Gastrocnemius medialis (tissue), 4 donors: ENCODE results near the gene STH.

ENCODE experiments used
- CTCF ChIP-seq, 5 experiments: fragments of 450-650 bp in 3 of 5; fragments of 200-600 bp in 2 of 5; sonication (generic) in 2 of 5; IDR thresholded peaks in 4 of 5; conservative IDR thresholded peaks in 1 of 5; 1 replicate in 4 of 5; 2 replicates in 1 of 5; pipeline ENCODE4 v1.5.1; 2016 to 2019; ENCODE audit warnings: antibody characterized with exemption in 5 of 5, mild to moderate bottlenecking in 3 of 5, moderate library complexity in 3 of 5
- POLR2A ChIP-seq, 2 donors: fragments of 450-650 bp; IDR thresholded peaks; one replicate each; pipeline ENCODE4 v1.6.1; 2017; ENCODE audit warnings: antibody characterized with exemption in 2 of 2, mild to moderate bottlenecking in 2 of 2, moderate library complexity in 2 of 2

GRCh38 chr17:45996282-45996937, 2.6 kb upstream of the STH start:
- TF ChIP-seq CTCF (IDR thresholded peaks at IDR 0.05 in 4 of 5, conservative IDR thresholded peaks at IDR 0.05 in 1 of 5) (no peak), POLR2A (IDR thresholded peaks at IDR 0.05) (no peak)
